D721Med (cell line): ENCODE results near the gene NCK1.

ENCODE experiments used
- DNase-seq: peaks from one replicate; pipeline ENCODE4 v3.0.0; 2011; ENCODE audit warnings: low spot score; ENCODE audit not compliant: insufficient read length
- FAIRE-seq: peaks from 2 replicates; lab custom pipeline; 2011; peaks lifted over from hg19 to GRCh38; lab: Jason Lieb, UNC
- CTCF ChIP-seq: IDR thresholded peaks from 2 replicates; pipeline ENCODE4 v1.5.1; 2012; ENCODE audit warnings: mild to moderate bottlenecking, control low read depth; ENCODE audit not compliant: insufficient read depth; ENCODE audit errors: missing control alignments

The NCK1 gene

GRCh38 chr3:136947477-136947876 is 85.5 kb downstream of the NCK1 start:
- TF ChIP-seq CTCF = no peak
- DNase-seq (no peak), FAIRE-seq (no peak)

- DNase-seq (no peak), FAIRE-seq (no peak)
- TF ChIP-seq CTCF = no peak
Observed at GRCh38 chr3:136949146-136949545, 87.1 kb downstream of the NCK1 start.

GRCh38 chr3:136949708-136950107 is 87.7 kb downstream of the NCK1 start:
- no peak for DNase-seq
- FAIRE-seq = no peak
- TF ChIP-seq CTCF = peak; percentile 33

- no peak for TF ChIP-seq CTCF
- no peak for FAIRE-seq
- DNase-seq = no peak
Observed at GRCh38 chr3:136950623-136951022, 88.6 kb downstream of the NCK1 start.

- DNase-seq (no peak), FAIRE-seq (no peak)
- no peak for TF ChIP-seq CTCF
Observed at GRCh38 chr3:136952292-136952691, 90.3 kb downstream of the NCK1 start.

GRCh38 chr3:136954251-136954650 is 92.2 kb downstream of the NCK1 start:
- FAIRE-seq = no peak
- DNase-seq = no peak
- no peak for TF ChIP-seq CTCF

GRCh38 chr3:136954980-136955780 is 93.2 kb downstream of the NCK1 start:
- no peak for TF ChIP-seq CTCF
- DNase-seq (no peak), FAIRE-seq (no peak)
